GM21367 (cell line): ENCODE measurements around the gene SLC37A1.
A peak's percentile ranks its signal among the peaks of the same experiment; 100 is the strongest.

Source experiments
- ATAC-seq: cut with Tn5 transposase; IDR thresholded peaks from one replicate; pipeline ENCODE4 v1.9.1; 2021; ENCODE audit not compliant: unreplicated experiment

The SLC37A1 gene

GRCh38 chr21:42525676-42526378 is 12.2 kb downstream of the SLC37A1 start:
- ATAC-seq = no peak

GRCh38 chr21:42526379-42526727 is 12.7 kb downstream of the SLC37A1 start:
- ATAC-seq = no peak

- no peak for ATAC-seq
Measured at GRCh38 chr21:42527127-42527488, 13.5 kb downstream of the SLC37A1 start.

- ATAC-seq = peak; percentile 25
Measured at GRCh38 chr21:42527489-42528158, 14.0 kb downstream of the SLC37A1 start.

GRCh38 chr21:42530167-42530518 is 16.5 kb downstream of the SLC37A1 start:
- ATAC-seq = no peak

GRCh38 chr21:42531771-42532170 is 18.1 kb downstream of the SLC37A1 start:
- ATAC-seq = no peak

GRCh38 chr21:42532466-42533181 is 19.0 kb downstream of the SLC37A1 start:
- ATAC-seq = no peak

GRCh38 chr21:42533306-42533962 is 19.8 kb downstream of the SLC37A1 start:
- ATAC-seq = no peak

- ATAC-seq = no peak
Measured at GRCh38 chr21:42533963-42534355, 20.3 kb downstream of the SLC37A1 start.

GRCh38 chr21:42534421-42535378 is 21.0 kb downstream of the SLC37A1 start:
- ATAC-seq = no peak

GRCh38 chr21:42535602-42536171 is 22.0 kb downstream of the SLC37A1 start:
- ATAC-seq = peak; percentile 35

- no peak for ATAC-seq
Measured at GRCh38 chr21:42536601-42537000, 22.9 kb downstream of the SLC37A1 start.

GRCh38 chr21:42537106-42537742 is 23.6 kb downstream of the SLC37A1 start:
- ATAC-seq = no peak

- ATAC-seq = no peak
Measured at GRCh38 chr21:42538479-42539275, 25.0 kb downstream of the SLC37A1 start.

- no peak for ATAC-seq
Measured at GRCh38 chr21:42539342-42539741, 25.7 kb downstream of the SLC37A1 start.

- no peak for ATAC-seq
Measured at GRCh38 chr21:42539931-42540343, 26.3 kb downstream of the SLC37A1 start.

- no peak for ATAC-seq
Measured at GRCh38 chr21:42540396-42540795, 26.7 kb downstream of the SLC37A1 start.

GRCh38 chr21:42541174-42541573 is 27.5 kb downstream of the SLC37A1 start:
- ATAC-seq = no peak

GRCh38 chr21:42541618-42542017 is 28.0 kb downstream of the SLC37A1 start:
- no peak for ATAC-seq
